GM21619 (cell line): ENCODE measurements around the gene ITM2A.

Experiments
- ATAC-seq: cut with Tn5 transposase; IDR thresholded peaks from one replicate; pipeline ENCODE4 v1.9.1; 2021; ENCODE audit not compliant: unreplicated experiment

Gene ITM2A

GRCh38 chrX:79366873-79367749 lies at the start of gene ITM2A:
ITM2A (minus strand) TSS chrX:79367334; CDS start chrX:79367215, 119 bp downstream.
- ATAC-seq: peak; percentile 62

GRCh38 chrX:79415056-79415455 lies 47.9 kb upstream of the ITM2A start:
- ATAC-seq: no peak

GRCh38 chrX:79413963-79414362 lies 46.8 kb upstream of the ITM2A start:
- ATAC-seq: no peak

- no peak for ATAC-seq
These were observed 45.8 kb upstream of the ITM2A start for GRCh38 chrX:79412972-79413371.

- ATAC-seq: no peak
These were observed 45.0 kb upstream of the ITM2A start for GRCh38 chrX:79412166-79412565.

- ATAC-seq: no peak
These were observed 42.5 kb upstream of the ITM2A start for GRCh38 chrX:79409657-79410056.

- no peak for ATAC-seq
These were observed 41.6 kb upstream of the ITM2A start for GRCh38 chrX:79408623-79409322.

- ATAC-seq: no peak
These were observed 33.5 kb upstream of the ITM2A start for GRCh38 chrX:79400623-79401022.

GRCh38 chrX:79375340-79375739 lies 8.2 kb upstream of the ITM2A start:
- ATAC-seq: no peak

GRCh38 chrX:79371640-79372039 lies 4.5 kb upstream of the ITM2A start:
- ATAC-seq: no peak

- no peak for ATAC-seq
These were observed 4.0 kb upstream of the ITM2A start for GRCh38 chrX:79371101-79371500.

- ATAC-seq: no peak
These were observed 2.7 kb upstream of the ITM2A start for GRCh38 chrX:79369871-79370270.

- ATAC-seq: no peak
These were observed 1.3 kb upstream of the ITM2A start for GRCh38 chrX:79368441-79368840.

- no peak for ATAC-seq
These were observed 773 bp upstream of the ITM2A start for GRCh38 chrX:79367907-79368306.

- peak; percentile 31 for ATAC-seq
These were observed 620 bp downstream of the ITM2A start for GRCh38 chrX:79366556-79366872.

GRCh38 chrX:79365591-79365990 lies 1.5 kb downstream of the ITM2A start:
- no peak for ATAC-seq

GRCh38 chrX:79364306-79364705 lies 2.8 kb downstream of the ITM2A start:
- ATAC-seq: no peak

- no peak for ATAC-seq
These were observed 5.8 kb downstream of the ITM2A start for GRCh38 chrX:79361192-79361870.

GRCh38 chrX:79336869-79337815 lies 30.0 kb downstream of the ITM2A start:
- no peak for ATAC-seq

- no peak for ATAC-seq
These were observed 37.1 kb downstream of the ITM2A start for GRCh38 chrX:79330022-79330421.
